Right ventricle myocardium superior (tissue), 1 donor: Measurements from ENCODE around the gene GLT1D1. TPM values are rescaled to one million over a fixed set of nuclear protein-coding genes. Genes with fewer than 3 reads are reported as not detected.

ENCODE experiments used
- ATAC-seq: fragments of 200-7000 bp; cut with Tn5 transposase; one replicate; pipeline ENCODE4 v1.9.1; 2020; ENCODE audit warnings: mild to moderate bottlenecking; ENCODE audit not compliant: poor library complexity
- DNase-seq: peaks from one replicate; pipeline ENCODE4 v3.0.0-alpha.2; 2020
- intact Hi-C: fragments of 100-400 bp; cut with DNase I; formaldehyde crosslinking; loops from one replicate; pipeline ENCODE4 v1.11.2; 2022
- total RNA-seq: library from RNA; stranded (reverse); fragmentation: NEBNext Ultra II Directional; extraction: Animal tissue kit (Norgen Biotek cat#: 25700); gene quantifications from one replicate; pipeline ENCODE4 v1.2.1, GENCODE V29; 2021
- donor health status: DM: no; HTN: yes; CAD: no; lungs with severe emphysema.

The GLT1D1 gene
- total RNA-seq, 1 donor from 2014 or later = 0.30 TPM

DNA sequence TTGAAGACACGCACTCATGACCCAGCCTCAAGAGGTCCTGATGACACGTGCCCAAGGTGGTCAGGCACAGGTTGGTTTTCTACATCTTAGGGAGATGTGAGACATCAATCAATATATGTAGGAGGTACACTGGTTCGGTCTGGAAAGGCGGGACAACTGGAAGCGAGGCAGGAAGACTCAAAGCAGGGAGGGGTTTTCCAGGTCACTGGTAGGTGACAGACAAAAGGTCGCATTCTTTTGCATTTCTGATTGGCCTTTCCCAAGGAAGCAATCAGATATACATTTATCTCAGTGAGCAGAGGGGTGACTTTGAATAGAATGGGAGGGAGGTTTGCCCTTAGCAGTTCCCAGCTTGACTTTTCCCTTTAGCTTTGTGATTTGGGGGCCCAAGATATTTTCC lies 38.6 kb downstream of the GLT1D1 start:
- ATAC-seq (no peak), DNase-seq (no peak)
- intact Hi-C loops = no loop called here

DNA sequence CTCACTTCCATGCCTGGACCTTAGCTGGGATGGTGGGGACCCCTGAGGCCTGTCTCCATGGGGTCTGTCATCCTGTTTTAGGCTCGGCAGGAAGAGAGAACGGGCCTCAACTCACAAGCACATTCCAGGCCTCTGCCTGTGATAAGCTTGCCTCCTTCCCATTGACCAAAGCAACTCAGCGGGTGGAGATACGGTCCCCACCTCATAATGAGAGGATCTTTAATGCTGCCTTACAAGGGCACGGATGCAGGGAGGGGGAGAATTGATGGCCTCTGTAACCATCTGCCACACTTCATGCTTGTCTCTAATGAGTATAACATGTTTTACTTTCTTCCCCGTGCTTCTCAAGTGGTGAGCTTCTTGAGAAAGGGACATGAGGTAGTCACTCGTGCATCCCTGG lies 50.0 kb downstream of the GLT1D1 start:
- no peak for DNase-seq
- ATAC-seq = no peak
- intact Hi-C loops = no loop called here

DNA sequence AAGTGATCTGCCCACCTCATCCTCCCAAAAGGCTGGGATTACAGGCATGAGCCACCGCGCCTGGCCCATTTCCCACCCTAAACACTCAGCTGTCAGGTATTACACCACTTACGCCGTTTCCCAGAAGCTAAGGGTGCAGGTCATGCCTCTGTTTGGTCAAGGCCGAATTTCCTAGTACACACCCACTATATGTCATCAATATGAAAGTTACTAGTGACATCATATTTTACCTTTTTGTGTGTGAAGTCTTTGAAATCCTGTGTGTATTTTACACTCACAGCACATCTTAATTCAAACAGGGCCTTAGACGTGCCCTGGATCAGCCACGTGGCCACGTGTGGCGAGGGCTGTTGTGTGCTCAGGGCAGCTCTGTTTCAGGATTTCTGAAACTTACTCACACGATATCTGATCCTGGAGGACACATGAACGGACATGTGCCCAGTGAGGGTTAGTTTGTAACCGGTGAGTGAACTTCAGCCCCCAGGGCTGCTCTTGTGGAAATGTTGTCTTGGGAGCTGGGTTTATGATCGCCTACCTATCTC lies 51.8 kb downstream of the GLT1D1 start:
- ATAC-seq (no peak), DNase-seq (no peak)
- intact Hi-C loops = no loop called here

DNA sequence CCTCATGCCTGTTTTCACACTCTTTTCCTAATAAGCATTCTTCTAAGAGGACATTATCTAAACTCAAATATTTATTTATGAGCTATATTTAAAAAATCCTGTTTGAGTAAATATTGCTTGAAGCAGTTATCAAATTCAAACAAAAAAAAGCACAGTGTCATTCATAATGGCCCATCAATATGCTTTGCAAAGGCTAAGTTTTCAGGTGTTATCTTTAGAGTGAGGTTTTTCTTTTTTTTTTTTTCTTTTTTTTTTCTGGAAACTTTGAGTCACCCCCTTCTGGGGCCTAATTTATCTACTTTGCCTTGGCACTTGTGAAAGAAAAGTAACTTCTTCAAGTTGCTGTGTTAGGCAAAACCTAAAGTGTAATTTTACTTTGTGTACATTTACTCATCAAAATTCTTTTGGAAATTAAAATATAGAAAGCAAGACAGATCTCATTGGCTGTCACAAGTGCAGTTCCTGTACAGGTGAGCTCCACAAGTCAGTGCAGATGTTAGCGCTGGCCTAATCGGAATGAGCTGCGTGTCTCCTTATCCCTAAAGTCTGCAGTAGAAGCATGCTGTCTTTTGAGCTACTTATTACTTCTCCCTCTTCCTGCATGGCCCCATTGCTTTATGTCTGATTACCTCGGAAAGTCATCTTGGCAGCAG lies 53.3 kb downstream of the GLT1D1 start:
- ATAC-seq = no peak
- DNase-seq = no peak
- intact Hi-C loops = no loop called here

DNA sequence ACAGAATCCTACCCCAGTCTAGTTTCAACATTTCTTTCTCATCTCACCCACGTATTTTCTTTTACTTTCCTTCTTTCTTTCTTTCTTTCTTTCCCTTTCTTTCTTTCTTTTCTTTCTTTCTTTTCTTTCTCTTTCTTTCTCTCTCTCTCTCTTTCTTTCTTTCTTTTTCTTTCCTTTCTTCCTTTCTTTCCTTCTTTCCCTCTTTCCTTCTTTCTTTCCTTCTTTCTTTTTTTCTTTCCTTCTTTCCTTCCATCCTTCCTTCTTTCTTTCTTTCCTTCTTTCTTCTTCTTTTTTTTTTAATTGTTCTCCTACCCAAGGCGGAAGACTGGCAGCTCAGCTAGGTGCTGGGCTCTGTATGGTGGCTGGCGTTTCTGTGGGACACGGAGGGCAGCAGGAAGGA lies 55.0 kb downstream of the GLT1D1 start:
- intact Hi-C loops = no loop called here
- DNase-seq (no peak), ATAC-seq (no peak)

DNA sequence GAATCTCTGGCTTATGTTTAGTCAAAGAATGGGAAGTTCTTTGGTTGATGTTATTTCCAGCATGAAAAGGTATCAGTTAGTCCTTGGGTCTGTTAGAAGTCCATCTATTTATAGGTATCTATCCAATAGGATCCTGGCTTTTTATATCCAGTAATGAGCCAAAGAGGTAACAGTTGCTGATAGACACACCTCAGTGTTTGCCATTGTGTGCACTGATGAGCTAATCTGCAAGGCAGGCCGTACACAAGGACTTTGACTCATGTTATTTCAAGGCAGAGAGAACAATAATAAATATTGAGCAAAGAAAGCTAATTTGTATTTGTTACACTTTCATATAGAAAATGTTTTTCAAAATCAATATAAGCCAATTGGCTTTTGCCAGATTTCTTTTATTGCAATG lies 56.4 kb downstream of the GLT1D1 start:
- intact Hi-C loops = no loop called here
- ATAC-seq (peak; percentile 45), DNase-seq (no peak)

DNA sequence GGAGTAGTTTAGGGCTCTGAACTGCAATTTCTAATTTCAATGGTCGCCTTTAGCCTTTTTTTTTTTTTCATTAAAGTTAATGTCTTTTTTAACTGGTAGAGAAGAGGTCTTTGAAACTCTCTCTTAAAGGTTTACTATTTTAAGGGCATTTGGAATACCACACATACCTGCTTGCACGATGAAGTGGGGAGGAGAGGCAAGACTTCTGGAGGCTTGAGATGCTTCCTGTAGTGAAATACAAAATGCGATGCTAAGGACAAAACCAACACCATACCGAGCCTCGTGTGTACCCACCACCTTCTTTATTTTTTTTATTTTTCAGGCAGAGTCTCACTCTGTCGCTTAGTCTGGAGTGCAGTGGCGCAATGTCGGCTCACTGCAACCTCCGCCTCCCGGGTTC lies 57.4 kb downstream of the GLT1D1 start:
- intact Hi-C loops = no loop called here

DNA sequence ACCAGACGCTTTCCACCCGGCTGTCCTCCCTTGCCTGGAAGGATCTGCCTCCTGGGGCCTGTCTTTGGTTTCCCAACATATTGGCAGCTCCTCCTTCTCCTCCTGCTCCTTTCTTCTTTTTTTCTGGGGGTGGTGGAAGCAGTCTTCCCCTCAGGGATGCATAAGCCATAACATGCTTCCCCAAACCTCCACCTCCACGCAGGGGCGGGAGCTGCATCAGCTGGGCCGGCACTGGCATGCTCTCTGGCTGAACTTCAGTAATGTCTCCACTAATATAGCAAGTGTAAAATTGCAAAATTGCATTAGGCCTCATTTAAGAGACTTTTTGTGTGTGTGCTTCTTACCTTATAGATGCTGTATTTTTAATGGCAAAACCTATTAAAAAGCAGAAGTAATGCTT lies 58.6 kb downstream of the GLT1D1 start:
- ATAC-seq (no peak), DNase-seq (no peak)
- intact Hi-C loops = no loop called here

More for the DNA sequence above, 57.4 kb downstream of the GLT1D1 start:
- no peak for DNase-seq
- ATAC-seq = no peak

DNA sequence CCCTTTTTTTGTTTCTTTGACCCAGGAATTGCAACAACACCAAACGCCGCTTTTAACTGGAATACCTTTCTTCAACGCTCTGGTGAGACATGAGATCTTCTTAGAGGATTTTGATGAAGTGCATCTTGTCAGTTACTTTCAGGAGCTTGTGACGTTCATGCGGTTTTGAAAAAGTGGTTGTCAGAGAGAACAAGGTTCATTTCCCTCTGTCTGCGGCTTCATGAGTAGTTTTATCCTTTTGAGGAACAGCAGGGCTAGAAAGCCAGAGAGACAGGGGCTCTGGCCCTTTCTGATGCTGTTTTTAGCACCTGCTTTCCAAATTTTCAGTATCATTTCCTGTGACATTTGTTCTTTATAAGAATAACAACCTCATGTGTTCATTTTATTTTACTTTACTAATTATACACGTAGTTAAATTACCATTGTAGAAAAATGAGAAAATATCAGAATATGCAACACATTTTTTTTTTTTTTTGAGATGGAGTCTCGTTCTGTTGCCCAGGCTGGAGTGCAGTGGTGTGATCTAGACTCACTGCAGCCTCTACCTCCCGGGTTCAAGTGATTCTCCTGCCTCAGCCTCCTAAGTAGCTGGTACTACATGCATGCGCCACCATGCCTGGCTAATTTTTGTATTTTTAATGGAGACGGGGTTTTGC lies 61.8 kb downstream of the GLT1D1 start:
- intact Hi-C loops = no loop called here
- no peak for ATAC-seq
- no peak for DNase-seq

DNA sequence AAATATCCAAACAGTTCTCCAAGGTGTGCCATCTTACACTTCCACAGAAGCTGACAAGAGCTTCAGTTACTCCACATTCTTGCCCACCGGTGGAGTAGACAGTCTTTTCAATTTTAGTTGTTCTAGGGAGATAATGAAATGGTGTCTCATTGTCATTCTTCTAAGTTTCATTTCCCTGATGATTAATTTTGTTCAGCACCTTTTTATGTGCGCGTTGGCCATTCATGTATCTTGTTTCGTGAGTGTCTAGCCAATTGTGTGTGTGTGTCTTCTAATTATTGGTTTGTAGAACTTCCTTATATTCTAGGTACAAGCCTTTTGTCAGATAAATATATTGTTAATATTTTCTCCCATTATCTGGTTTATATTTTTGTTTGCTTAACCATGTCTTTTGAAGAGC lies 63.1 kb downstream of the GLT1D1 start:
- intact Hi-C loops = no loop called here
- no peak for ATAC-seq
- DNase-seq = no peak

DNA sequence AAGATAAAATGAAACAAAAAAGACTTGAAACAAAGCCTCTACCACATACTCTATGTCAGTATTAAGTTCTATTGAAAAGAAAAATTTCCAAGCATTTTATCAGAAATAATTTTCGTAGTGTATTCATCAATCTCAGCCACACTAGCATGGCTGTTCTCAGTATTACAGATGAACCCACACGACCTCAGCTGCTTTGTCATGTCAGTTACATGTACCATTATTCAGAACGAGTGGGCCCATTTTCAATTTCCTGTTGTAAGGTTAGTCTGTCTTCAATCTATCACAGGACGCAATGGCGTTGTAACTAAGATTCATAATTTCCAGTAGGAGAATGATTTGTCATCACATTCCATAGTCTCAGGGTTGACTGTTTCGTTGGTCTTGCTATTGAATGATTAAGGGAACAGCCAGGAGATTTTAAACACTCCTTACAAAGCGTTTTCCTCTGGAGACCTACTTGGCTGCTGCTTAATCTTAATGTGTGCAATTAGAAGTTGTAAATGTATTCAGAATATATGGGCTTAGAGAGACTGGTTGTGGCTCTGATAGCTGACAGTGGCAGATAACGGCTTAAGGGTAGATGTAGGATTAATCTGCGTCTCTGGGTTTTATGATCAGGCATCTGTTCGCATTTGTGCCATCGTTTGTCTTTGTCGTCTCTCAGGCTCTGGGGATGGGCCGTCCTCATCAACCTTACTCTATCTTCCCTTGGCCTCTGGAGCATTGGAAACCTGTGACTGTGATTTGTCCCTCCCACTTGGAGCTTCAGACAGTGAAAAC lies 65.4 kb downstream of the GLT1D1 start:
- ATAC-seq = no peak
- DNase-seq = no peak
- intact Hi-C loops = no loop called here

DNA sequence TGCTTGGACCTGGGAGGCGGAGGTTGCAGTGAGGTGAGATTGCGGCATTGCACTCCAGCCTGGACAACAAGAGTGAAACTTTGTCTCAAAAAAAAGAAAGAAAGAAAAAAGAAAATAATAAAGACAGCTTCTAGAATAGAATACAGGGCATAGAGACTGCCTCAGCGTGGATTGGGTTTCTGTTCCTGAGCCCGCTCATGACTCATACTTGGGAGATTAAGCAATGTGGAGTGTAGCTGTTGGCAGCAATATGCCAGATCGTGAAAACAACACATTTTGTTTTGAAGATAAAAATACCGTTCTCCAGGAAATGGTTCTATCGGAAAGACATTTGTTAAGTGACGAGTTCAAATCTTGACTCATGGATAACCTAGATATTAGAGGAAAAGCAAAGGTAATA lies 67.2 kb downstream of the GLT1D1 start:
- ATAC-seq = peak; percentile 49
- intact Hi-C loops = no loop called here
- DNase-seq = no peak

DNA sequence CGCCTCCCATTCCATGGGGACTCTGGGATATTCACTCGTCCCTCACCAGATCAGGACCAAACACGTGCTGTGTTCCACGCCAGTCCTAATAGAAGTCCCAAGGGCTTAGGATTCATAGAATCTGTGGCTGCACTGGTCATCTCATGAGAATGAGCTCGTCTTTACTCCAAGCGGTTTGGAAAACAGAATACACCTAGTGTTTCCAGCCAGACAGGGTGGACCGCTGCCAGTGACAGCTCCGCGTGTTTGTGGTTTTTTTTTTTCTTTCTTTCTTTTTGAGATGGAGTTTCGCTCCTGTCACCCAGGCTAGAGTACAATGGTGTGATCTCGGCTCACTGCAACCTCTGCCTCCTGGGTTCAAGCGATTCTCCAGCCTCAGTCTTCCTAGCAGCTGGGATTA lies 75.1 kb downstream of the GLT1D1 start:
- ATAC-seq = no peak
- intact Hi-C loops = no loop called here

DNA sequence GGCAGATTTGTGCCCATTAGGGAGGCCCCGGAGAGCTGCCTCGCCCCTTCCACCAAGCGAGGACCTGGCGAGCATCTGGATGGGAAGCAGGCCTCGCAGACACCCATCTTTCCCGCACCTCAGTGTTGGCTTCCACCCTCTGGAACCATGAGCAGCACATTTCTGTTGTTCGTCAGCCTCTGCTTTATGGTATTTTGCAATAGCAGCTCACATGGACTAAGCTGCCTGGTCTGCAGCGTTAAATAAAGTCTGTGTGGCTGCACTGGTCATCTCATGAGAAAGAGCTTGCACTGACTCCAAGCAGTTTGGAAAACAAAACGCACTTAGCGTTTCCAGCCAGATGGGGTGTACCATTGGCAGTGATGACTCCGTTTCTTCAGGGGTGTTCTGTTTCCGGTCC lies 75.8 kb downstream of the GLT1D1 start:
- intact Hi-C loops = no loop called here
- ATAC-seq = no peak
- no peak for DNase-seq

More for the DNA sequence above, 75.1 kb downstream of the GLT1D1 start:
- no peak for DNase-seq

DNA sequence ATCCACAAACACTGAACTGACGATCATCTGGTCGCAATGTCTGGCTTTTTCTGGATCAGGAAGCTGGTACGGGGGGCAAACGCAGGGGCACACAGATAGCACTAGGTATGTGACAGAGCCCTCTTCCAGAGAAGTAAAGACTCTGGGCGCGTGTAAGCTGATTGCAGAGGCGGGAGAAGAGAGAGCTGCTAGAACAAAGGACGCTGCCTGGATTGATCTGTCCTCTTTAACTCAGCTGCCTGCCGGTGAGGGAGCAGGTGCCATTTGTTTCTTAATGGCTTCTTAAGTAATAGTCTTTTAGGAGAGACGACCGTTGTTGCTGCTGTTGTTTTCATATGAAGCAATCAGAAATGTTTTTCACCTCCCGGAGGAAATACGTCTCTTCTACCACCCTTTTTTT lies 77.3 kb downstream of the GLT1D1 start:
- DNase-seq = no peak
- intact Hi-C loops = no loop called here
- ATAC-seq = no peak

DNA sequence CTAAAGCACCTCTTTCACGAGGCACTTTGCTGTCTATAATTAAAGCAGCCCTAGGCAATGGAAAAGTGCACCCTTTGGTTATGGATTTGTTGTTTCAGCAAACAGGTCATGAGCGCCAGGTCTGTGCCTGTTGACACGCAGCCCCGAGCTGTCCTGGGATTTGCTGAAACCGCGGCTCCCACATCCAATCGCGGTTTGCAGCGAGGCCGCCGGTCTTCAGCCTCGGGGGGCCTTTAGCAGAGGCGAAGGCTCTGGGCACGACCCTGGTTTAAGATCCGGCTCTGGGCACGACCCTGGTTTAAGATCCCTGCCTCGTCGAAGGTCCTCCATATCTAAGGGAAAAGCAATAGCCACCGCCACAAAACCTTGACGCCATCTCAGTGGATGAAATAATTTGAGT lies 79.2 kb downstream of the GLT1D1 start:
- no peak for ATAC-seq
- DNase-seq = no peak
- intact Hi-C loops = no loop called here

DNA sequence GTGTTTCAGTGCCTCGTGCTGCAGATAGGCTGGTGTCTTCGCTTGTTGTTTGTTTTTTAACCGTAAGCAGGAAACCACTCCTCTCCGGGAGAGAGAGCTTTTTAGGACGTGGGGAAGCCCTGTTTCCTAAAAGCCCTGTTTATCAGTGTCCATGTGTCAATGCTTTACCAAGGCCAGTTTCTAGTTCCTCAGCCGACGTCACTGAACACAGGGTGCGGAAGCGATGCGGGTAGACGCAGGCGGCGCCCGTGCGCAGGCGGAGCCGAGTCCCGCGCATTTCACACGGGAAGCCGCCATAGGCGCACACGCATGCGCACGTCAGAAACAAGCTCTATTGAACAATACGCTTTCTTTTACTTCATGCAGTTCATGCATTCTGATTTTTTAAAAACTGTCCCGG lies 79.8 kb downstream of the GLT1D1 start:
- intact Hi-C loops = no loop called here
- DNase-seq (no peak), ATAC-seq (no peak)

DNA sequence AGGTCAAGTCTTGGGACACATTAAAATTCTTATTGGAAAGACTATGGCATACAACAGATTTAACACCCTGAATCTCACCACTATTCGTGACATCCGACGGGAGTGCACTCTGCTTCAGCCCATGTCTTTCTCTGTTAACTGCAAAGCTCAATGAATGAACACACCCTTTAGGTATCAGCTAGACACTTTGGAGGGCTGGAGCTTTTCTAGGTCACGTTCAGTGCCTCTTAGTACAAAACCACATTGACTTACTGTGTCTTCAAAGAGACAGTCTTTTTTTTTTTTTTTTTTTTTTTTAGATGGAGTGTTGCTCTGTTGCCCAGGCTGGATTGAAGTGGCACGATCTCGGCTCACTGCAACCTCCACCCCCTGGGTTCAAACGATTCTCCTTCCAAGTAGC lies 80.6 kb downstream of the GLT1D1 start:
- intact Hi-C loops = no loop called here
- ATAC-seq (no peak), DNase-seq (no peak)

DNA sequence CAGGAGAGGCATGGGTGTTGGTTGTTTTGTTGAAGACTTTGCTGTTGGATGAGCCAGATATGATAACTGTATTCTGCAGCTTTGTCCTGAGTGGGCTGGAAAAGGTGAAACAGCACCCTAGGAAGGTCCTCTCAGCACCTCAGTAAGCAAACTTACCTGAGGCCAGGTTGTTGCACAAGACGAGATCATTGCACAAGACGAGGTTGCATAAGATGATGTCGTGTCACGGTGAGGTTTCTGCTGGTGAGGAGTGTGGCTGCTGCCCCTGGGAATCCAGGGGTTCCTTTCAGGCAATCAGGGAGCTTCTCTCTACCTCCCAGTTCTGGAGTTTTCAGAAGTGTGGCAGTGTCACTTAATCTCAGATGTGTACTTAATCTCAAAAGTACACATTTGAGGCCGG lies 85.6 kb downstream of the GLT1D1 start:
- intact Hi-C loops = no loop called here
- DNase-seq (no peak), ATAC-seq (no peak)
